GM18505 (cell line): Measurements from ENCODE around the gene TEX13A.

Source experiments
- ATAC-seq: cut with Tn5 transposase; IDR thresholded peaks from one replicate; pipeline ENCODE4 v1.9.1; 2021; ENCODE audit not compliant: unreplicated experiment
- POLR2A ChIP-seq: IDR thresholded peaks from 4 replicates; pipeline ENCODE4 v1.6.1; 2011; ENCODE audit warnings: borderline replicate concordance; ENCODE audit not compliant: insufficient read depth, insufficient read length; ENCODE audit errors: extremely low read depth

The TEX13A gene

GRCh38 chrX:105219454-105220401 is 766 bp downstream of the TEX13A start:
- TF ChIP-seq POLR2A: no peak
- no peak for ATAC-seq

GRCh38 chrX:105211066-105211575 is 9.4 kb downstream of the TEX13A start:
- no peak for ATAC-seq
- no peak for TF ChIP-seq POLR2A

- no peak for TF ChIP-seq POLR2A
- ATAC-seq: no peak
Measured at GRCh38 chrX:105210258-105210657, 10.2 kb downstream of the TEX13A start.

- no peak for TF ChIP-seq POLR2A
- ATAC-seq: no peak
Measured at GRCh38 chrX:105209406-105209805, 11.1 kb downstream of the TEX13A start.

DNA sequence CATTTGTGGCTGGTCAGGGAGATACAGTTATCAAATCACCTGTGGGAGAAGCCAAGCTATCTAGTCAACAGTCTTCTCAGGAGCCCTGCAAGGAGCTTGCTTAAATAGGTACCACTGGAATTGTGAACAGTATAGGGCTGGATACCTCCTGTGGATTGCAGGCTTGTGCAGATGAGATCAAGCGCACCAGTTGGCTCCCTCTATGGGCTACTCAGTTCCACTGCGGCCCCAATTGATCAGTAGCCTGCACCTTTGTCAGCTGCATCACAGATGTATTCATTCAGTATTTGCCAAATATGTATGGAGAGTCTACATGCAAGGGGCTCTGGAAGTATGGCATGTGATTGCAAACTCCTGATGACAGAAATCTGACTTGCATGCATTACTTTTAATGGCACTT is 28.6 kb downstream of the TEX13A start:
- no peak for TF ChIP-seq POLR2A
- ATAC-seq: peak; percentile 56

- no peak for ATAC-seq
- no peak for TF ChIP-seq POLR2A
Measured at GRCh38 chrX:105190252-105190853, 30.1 kb downstream of the TEX13A start.

DNA sequence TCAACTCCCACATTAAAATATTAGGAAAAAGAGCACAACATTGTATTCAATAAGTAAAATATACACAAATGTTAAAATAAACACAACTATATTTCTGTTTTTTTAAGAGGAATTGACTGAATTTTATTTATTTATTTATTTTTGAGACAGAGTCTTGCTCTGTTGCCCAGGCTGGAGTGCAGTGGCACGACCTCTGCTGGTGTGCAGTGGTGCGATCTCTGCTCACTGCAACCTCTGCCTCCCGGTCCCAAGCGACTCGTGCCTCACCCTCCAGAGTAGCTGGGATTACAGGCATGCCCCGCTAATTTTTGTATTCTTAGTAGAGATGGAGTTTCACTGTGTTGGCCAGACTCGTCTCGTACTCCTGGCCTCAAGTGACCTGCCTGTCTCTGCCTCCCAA is 31.4 kb downstream of the TEX13A start:
- no peak for ATAC-seq
- TF ChIP-seq POLR2A: no peak

- ATAC-seq: no peak
- TF ChIP-seq POLR2A: no peak
Measured at GRCh38 chrX:105179644-105180043, 40.9 kb downstream of the TEX13A start.

- no peak for TF ChIP-seq POLR2A
- no peak for ATAC-seq
Measured at GRCh38 chrX:105173071-105173470, 47.4 kb downstream of the TEX13A start.
